CD4-positive, alpha-beta T cell treated with Interferon gamma for 1 hour (primary cell): ENCODE measurements around the gene ARID3B.
"Not testable (repeated sequence)": the region's sequence is repeated elsewhere in the genome, so short reads cannot be mapped to it uniquely, and the experiment has no call there.

Experiments
- DNase-seq: peaks from one replicate; pipeline ENCODE4 v3.0.0-alpha.2; 2020

Gene ARID3B

DNA sequence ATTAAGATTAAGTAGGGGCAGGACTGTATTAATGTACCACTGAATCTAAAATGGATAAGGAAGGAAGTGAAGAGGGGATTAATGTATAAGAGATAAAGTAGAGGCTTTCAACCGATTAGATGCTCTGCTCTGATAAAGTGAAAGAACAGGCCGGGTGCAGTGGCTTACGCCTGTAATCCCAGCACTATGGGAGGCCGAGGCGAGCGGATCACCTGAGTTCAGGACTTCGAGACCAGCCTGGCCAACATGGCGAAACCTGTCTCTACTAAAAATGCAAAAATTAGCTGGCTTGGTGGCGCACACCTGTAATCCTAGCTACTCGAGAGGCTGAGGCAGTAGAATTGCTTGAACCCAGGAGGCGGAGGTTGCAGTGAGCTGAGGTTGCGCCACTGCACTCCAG, 1.5 kb upstream of the ARID3B start:
- not testable (repeated sequence) for DNase-seq

DNA sequence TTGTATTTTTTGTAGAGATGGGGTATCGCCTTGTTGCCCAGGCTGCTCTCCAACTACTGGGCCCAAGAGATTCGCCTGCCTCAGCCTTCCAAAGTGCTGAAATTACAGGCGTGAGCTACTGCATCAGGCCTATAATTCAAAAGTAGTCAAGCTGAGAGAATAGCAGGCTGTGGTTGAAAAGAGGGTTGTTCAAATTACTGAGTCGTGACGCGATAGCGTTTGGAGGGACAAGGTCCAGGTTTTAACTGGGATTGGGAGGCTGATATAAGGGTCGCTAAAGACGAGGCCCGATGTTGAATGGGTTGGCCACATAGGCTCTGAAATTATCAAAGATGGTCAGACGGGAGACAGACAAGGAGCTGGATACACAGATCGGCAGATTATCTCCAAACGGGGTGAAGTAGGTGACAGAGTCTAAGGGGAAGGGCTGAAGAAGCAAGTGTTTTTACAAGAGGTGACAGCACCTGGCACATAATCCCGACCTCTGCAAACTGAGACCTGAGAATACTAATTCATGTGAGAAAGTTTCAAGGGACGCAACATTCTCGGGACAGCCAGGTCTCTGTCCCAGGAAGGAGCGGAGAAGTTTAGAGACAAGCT, 759 bp upstream of the ARID3B start:
- no peak for DNase-seq

DNA sequence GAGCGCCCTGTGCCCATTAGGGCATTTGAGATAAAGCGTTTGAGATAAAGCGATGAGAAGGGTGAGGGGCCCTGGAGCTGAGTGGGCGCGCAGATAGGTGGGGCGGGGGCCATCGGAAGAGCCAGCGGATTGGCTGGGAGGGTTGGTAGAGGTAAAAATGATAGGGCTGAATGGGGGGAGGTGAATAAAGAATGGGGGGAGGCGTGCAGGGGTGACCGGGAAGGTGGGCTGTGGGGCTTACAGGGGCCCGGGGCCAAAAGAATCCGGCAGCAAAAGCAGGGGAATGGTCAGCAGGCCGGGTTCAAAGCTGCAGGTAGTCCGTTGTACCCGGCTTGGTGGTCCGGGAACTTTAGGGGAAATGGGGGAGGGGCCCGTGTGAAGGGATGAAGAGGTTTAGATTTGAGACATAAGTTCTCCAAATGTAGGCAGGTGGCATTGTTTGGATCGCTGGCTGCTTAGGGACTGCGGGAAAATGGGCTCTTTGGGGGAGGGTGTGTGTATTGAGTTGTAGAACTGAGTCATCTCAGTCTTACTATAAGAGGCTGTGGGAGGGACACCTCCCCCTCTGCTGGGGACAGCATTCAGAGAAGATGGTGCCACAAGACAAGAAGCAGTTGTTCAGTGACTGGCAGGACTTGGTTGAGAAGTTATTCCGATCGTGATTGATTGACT, 610 bp downstream of the ARID3B start:
- DNase-seq, result peak; percentile 56

DNA sequence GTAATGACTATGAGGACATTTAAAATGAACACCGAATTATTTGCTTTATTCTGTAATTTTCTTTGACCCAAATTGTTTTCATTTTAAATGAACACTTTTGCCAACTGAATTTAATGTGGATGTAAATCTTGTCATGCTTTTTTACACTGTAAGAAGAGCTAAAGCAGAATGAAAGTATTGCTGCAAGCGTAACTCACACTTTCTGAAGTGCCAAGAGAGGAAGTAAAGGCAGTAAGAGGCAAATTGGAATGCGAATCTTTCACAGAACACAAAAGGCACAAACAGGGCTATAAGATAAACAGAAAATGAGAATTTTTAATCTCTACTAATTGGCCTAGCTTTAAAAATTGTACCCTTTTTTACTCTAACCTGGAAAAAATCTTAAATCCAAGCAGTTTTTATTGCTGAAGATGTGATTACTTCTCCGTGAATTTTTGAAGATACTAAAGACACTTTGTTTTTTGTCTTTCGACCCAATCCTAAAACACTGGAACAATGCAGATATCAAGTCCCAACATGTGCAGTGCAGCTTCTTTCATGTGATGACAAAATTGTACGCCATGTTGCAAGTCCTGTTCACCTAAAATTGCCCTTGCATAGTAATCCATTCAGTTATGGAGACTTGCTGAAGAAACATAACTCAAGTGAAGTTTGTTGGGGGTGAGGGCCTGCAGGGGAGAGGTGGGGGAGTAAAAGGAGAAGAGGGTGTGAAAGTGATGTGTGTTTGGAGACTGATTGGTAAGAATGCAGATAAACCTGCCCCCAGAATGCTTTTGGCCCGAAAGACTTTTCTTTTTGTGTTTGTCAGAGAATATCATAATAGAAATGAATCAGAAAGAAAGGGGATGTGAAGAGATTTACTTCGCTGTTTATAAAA, 1.4 kb downstream of the ARID3B start:
- no peak for DNase-seq

DNA sequence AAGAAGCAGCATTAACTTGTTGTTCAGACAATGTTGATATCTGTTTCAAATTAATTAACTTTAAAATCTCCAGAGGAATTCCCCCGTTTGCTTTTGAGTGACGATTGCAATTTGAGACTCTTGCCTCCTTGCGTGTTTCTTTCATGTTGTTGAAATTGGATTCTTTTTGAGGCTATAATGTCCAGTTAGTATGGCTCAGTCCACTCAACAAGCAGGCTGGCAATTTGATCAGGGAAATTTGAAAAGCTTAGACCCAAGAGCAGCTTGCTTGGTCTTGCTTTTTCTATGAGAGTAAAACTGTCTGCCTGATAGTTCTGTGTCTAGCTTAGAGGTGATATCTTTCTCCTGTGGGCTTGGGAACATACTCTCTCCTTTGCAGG, 2.0 kb downstream of the ARID3B start:
- DNase-seq, result no peak

DNA sequence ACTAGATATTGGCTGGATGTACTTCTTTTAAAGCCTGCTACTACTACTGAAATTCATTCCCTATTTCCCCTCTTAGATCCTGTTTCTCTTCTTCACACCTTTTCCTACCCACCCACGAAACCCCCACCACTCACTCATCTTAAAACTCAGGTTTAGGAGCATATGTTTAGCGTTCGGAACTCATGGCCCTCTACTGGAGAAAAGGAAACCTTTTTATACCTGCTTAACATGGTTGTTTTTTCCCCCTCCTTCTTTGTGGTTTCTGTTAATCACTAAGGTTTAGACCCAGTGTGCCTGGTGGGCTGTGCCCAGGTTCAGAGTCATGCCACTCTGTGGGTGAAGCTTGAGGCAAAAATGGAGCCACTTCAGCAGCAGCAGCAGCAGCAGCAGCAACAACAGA, 2.6 kb downstream of the ARID3B start:
- no peak for DNase-seq

DNA sequence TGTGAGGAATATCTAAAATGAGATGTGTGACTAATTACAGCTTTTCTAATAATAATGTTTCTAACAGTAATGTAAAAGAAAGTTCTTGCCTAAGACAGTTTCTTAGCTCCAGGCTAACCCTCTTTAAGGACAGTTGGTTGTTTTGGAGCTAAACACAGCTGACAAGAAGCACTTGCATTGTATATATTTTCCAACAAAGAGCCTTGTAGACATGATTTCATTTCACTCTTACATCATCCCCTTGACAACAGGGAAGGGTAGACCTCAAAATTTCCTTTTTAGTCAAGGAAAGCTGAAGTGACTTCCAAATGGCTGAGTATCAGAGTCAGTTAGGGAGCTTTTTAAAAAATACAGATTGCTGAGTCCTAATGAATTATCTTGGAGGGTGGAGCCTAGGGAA, 4.1 kb downstream of the ARID3B start:
- no peak for DNase-seq

DNA sequence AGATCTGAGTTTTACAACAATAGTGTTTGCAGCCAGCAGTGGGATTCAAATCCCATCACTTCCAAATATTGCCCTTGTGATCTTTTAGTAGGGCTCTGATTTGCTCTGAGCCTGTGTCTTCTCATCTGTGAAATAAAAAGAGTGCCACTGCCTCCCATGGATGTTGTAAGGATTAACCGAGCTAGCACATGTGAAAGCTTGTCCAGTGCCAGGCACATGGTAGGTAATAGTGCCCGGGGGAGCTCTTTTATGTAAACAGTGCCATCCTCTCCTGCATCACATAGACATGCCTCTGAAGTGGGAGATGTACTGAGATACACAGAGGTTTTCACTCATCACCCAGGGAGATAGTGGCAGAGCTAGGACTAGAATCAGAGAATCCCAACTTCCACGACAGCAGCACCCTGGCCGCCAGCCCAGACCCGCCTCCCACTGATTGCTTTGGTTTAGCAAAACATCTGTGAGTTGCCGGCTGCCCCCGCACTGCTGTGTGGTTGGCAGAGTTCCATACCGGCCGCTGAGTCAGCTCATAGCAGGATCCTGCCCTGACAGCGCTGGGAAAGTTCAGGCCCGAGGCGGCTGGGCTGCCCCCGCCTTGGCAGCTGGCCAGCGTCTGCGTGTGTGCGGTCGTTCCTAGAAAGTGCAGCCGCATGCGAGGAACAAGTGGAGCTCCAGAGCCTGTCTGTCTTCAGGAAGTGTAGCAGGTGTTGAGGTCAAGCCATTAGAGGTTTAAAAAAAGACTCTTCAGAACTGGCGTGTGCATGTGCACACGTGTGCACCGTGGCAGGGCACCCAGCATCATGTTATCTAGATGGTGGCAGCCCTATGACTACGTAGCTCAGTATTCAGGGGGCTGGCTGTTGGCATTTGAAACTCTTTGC, 5.0 kb downstream of the ARID3B start:
- peak; percentile 87 for DNase-seq

DNA sequence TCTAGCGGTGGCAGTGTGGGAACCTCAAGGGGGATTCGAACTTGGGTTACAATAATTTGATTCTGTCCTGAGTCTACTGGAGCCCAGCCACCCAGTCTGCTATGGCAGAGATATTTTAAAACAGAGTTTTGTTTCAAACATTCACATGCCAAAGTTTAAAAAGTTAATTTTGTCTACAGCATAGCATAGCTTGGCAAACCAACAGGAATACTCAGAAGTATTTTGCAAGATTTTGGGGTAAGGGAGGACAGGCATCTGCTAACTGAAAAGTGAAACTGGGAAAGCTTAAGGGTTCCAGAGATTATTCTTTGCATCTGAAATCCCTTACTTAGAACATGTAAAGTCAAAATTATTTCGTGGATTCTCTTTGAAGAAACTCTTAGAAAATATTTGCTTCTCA, 6.6 kb downstream of the ARID3B start:
- no peak for DNase-seq

DNA sequence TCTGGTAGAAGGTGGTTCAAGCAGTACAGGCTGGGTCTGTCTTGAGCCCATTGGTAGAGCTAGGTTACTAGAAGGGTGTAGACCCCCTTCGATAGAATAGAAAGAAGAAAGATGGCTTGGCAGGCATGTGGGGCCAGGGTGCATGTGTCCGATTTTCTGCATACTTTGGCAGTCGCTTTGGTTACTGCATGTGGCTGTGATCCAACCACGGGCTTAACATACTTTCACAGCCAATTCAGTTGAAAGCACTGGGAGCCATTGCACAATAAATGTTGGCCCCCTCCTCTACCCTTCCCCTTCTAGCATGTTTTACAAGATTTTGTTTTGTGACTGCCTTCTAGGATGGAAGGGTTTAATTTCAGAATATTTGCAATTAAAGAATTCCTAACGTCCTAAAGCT, 7.2 kb downstream of the ARID3B start:
- DNase-seq, result no peak

DNA sequence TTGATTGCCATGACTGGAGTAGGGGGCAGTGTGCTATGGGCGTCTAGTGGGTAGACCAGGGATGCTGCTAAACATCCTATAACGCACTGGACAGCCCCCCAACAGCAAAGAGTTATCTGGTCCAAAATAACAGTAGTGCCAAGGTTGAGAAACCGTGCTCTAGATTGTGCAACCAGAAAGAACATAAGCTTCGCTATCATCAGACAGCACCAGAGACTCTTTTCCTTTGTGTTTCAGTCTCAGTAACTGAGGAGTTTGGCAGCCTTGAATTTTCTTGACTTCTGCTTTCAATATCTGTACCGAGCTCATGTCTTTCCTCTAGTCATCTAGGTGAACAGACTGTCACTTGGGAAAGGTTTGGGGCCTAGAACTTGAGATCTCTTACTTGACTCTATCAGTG, 8.8 kb downstream of the ARID3B start:
- no peak for DNase-seq

DNA sequence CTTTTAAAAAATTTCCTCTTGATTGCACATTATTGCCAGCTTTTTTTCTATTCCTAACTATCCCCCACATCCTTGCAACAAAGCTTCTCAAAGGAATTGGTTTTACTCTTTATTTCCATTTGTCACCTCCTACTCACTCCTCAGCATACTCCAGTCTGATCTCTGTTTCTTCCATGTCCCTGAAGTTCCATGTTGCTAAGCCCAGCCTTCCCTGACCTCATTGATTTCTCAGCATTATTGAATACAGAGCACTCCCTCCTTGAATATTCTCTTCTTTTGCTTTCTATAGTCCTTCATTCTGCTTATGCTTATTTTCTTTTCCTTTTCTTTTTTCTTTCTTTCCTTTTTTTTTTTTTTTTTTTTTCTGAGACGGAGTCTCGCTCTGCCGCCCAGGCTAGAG, 10.7 kb downstream of the ARID3B start:
- DNase-seq, result no peak

DNA sequence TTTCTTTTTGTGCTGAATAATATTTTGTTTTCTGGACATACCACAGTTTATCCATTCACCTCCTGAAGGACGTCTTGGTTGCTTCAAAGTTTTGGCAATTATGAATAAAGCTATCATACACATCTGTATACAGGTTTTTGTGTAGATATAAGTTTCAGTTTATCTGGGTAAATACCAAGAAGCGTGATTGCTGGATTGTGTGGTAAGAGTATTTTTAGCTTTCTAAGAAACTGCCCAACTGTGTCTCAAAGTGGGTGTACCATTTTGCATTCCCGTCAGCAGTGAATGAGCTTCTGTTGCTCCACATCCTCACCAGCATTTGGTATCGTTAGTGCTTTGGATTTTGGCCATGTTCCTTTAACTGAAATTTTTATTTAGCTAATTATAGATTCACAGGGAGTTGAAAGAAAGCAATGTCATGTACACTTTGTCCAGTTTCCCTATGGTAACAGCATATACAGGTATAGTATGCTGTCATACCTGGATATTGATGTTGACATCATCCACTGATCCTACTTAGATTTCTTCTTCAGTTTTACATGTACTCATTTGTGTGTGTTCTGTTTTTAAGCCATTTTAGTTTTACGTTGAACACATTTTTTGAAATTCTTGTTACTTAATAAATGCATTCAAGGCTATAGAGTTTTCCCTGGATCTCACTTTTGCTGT, 11.9 kb downstream of the ARID3B start:
- DNase-seq, result no peak

DNA sequence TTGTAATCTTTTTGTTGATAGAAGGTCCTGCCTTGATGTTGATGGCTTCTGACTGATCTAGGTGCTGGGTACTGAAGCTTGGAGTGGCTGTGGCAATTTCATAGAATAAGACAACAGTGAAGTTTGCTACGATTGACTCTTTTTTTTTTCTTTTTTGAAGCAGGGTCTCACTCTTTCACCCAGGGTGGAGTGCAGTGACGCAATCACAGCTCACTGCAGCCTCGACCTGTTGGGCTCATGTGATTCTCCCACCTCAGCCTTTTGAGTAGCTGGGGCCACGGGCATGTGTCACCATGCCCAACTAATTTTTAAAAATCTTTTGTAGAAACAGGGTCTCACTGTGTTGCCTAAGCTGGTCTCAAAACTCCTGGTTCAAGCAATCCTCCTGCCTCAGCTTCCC, 14.2 kb downstream of the ARID3B start:
- no peak for DNase-seq

DNA sequence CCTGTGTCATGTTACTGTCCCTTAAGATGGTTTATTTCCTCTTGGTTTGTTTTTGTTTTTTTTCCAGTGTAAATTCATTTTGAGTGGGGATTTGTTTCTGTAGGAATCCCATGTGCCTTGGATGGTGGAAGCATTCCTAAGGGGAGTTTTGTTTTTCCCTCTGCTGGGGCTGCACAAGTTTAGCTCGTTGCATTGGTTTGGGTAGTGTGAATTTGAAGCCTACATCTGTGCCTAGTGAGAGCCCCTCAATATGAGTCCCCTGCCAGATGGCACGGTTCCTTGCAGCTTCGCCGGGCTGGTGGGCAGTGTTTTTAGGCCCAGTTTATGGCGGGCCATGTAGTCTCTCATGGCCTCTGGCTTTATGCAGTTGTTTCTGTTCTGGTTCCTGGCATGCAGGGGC, 17.7 kb downstream of the ARID3B start:
- no peak for DNase-seq

DNA sequence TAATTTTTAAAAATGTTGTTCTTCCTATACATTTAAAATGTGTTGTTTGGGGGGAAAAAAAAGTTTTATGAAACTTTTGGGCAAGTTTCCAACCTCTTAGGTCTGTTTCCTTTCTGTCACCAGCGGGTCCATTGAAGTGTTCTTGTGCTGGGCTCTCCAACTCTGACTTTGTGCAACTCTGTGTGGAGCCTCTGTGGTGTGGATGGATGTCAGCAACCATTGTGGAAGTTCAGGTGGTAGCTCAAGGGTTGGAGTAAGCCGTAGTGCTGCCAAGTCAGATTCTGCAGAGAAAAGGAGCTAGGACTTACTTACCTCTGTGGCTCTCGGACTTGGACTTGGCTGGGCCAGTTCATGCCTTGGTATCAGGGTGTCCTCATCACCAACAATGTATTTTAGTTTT, 22.4 kb downstream of the ARID3B start:
- DNase-seq, result no peak

DNA sequence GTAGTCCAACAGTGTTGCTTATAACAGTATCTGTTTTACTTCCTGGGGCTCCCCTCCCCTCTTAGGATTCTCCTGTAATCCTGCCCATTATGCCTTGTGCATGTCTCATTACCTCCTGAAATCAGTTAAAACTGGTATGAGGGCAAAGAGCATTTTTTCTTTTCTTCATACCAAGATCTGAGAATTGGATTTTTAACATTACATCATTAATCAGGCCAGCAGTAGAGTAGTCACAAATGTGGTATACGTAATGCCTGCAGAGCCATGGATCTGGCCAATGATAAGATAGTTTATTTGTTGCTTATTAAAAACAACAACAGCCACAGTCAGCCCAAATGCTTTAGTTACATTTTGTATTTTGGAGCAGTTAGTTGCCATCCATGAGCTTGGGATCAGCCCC, 23.2 kb downstream of the ARID3B start:
- DNase-seq, result no peak

DNA sequence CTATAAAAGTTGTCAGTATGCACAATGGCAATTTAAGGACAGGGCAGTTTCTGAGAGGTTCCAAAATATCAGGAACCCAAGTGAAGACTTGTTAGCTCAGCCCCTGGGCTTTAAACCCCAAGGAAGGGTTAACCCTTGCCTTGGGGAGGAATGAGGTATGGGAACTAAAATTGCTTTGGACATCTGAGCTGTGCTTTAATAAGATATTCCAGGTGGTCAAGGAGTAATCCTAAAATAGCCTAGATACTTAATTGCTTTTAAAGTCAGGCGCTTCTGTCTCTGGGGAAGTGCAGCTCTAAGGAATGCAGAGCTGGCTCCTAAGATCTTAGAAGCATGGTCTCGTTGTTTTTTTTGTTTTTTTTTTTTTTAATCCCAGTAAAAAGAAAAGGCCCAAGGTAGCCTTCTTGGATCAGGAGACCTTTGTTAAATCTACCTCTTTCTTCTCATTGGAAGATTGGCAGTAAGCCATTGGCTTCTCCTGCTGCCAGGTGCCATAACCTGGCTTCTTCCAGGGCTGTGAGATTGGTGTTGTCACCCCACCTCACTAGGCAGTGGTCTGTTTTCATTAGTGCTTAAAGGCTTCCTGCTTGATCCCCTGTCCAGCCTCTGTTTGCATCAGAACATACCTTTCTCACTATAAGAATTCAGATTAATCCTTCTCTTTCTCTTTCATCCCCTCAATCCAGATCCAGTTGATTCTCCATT, 24.5 kb downstream of the ARID3B start:
- DNase-seq, result no peak

DNA sequence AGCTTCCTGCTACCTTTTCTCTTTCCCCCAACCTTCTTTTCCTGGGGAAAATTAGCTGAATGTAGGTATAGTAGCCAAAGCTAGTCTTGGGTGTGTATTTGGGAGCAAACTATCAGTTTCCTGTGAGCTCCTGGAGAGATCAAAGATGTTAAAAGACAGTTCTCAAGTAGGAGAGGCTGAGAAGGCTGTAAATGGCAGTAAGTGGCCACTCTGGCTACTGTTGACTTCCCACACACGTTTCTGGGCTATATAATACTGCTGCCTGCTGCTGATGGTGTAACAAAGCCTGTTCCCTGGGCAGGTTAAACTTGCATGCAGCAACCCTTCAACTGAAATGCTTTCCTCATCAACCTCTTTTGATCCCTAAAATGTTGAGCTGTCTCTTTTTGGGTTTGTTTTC, 27.6 kb downstream of the ARID3B start:
- DNase-seq, result no peak

DNA sequence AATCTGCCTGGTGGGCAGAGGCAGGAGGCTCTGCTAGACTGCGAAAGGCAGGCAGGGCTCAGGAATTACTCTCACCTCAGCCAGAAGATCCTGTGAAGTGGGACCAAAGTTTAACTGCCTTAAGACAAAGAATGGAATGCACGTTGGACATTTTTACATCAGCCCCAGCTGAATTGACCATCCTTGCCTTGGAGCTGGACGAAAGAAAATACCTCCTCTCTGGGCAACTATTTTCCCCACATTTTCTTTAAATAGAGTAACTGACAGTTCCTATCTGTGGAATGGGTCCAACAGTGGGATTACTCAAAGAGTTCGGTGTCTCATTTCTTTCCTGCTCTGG, 28.7 kb downstream of the ARID3B start:
- DNase-seq, result no peak

DNA sequence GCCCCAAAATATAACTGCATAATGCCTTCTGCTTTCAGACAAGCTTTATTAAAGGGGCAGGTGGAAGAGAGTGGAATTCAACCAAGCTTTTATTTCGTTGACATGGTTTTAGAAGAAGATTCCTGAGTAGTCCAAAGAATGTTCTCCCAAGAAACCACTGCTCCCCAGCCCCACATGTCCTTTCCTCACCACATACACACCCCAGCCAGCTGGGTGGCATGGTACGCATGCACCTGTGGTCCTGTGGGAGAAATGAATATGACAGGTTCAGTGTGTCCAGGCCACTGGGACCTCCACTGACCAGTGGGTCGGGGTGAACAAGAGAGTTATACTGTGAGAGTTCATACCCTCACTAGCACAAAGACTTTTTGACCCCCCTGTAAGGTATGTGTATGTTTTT, 30.2 kb downstream of the ARID3B start:
- no peak for DNase-seq

DNA sequence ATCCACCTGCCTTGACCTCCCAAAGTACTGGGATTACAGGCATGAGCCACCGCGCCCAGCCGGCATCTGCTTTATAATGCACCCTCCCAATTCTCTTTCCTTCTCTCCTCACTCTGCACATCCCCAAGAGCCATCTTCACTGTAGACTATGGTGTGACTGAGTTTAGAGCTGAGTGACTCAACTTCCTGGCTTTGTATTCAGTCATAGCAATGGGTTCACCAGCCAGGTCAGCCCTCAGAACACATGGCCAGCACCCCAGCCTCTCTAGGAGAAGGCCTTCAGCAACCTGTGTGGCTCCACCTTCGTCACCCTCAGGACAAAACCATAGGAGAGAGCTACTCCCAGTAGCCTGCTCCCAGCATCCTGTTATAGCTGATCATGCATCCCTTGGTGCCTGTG, 33.0 kb downstream of the ARID3B start:
- no peak for DNase-seq
